Kidney epithelial cell (primary cell): ENCODE data around the gene ANTXRL. TPM values are rescaled to one million over a fixed set of nuclear protein-coding genes. Genes with fewer than 3 reads are reported as not detected.
"Not testable (repeated sequence)": the region's sequence is repeated elsewhere in the genome, so short reads cannot be mapped to it uniquely, and the experiment has no call there.

ENCODE experiments used
- DNase-seq: peaks from one replicate; pipeline ENCODE4 v3.0.0-alpha.2; 2010; ENCODE audit warnings: low read depth
- H3K27me3 ChIP-seq: 2 replicates; pipeline ENCODE4 v1.6.0; 2011; ENCODE audit warnings: low read length; ENCODE audit not compliant: control insufficient read depth, insufficient read depth
- H3K36me3 ChIP-seq: 2 replicates; pipeline ENCODE4 v1.5.1; 2011; ENCODE audit warnings: low read length; ENCODE audit not compliant: control insufficient read depth, insufficient read depth
- H3K4me3 ChIP-seq: 2 replicates; pipeline ENCODE4 v1.5.1; 2011; ENCODE audit warnings: low read depth, mild to moderate bottlenecking, control low read depth, low read length
- total RNA-seq: library from RNA; depleted of rRNA; stranded (reverse); fragments of >200 nt; gene quantifications from 2 replicates; pipeline ENCODE4 v1.2.3, GENCODE V29; 2015
- TF ChIP-seq, protein P1 (sequence below): IDR thresholded peaks from 2 replicates; pipeline ENCODE4 v1.5.1; 2011; ENCODE audit warnings: mild to moderate bottlenecking, moderate library complexity, low read length, control low read depth, inconsistent platforms; ENCODE audit not compliant: insufficient read depth, poor library complexity, severe bottlenecking

ANTXRL gene
- total RNA-seq, 1 donor from 2014 or later, result not detected

DNA sequence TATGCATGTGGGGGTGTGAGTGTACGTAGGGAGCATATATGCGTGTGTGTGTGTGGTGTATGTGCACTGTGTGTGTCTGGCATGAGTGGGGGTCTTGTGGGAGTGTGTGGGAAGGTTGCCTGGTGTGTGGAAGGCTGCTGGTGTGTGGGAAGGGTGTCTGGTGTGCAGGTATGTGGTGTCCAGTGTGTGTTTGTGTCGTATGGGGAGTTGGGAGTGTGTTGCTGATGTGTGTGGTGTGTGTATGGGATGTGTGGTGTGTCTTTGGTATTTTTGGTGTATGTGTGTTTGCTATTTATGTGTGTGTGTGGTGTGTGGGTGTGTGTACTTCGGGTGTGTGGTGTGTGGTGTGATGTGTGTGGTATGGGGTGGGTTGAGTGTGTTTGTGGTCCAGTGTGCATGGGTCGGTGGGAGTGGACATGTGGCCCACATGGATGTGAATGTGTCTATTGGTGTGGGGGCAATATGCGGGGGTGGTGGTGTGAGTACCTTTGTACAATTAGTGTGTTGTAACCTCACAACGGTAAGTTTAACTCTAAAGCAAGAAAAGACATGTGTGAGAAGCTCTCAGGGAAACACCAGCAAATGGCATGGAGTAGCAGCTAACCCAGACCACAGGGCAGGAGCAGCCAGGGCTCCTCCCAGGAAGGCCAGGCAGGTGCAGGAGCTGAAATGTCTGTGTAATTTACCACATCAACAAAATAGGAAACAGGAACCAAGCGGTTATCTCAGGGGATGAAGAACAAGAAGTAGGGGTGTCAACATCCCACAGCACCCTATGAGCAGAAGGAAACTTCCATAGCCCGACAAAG is 11.9 kb downstream of the ANTXRL start:
- H3K27me3 ChIP-seq, result peaks cover 3% of the 10 kb centered on the region
- no peak for DNase-seq
- no peaks in the 10 kb centered on the region for H3K36me3 ChIP-seq
- TF ChIP-seq, protein P1, sequence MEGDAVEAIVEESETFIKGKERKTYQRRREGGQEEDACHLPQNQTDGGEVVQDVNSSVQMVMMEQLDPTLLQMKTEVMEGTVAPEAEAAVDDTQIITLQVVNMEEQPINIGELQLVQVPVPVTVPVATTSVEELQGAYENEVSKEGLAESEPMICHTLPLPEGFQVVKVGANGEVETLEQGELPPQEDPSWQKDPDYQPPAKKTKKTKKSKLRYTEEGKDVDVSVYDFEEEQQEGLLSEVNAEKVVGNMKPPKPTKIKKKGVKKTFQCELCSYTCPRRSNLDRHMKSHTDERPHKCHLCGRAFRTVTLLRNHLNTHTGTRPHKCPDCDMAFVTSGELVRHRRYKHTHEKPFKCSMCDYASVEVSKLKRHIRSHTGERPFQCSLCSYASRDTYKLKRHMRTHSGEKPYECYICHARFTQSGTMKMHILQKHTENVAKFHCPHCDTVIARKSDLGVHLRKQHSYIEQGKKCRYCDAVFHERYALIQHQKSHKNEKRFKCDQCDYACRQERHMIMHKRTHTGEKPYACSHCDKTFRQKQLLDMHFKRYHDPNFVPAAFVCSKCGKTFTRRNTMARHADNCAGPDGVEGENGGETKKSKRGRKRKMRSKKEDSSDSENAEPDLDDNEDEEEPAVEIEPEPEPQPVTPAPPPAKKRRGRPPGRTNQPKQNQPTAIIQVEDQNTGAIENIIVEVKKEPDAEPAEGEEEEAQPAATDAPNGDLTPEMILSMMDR, result no peak
- H3K4me3 ChIP-seq, result no peak overlapping the region

DNA sequence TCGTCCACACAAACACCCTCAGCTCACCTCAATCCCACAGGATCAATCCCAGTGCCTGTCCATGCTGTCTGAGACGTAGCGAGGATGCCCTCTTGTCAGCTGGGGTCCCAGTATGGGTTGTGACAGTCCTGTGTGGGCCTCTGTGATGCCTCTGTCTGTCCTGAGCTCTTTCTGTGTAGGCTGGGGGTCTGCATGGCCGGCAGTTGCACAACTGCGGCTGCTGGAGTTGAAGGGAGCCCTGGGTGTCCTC is 12.4 kb downstream of the ANTXRL start:
- TF ChIP-seq, protein P1, result no peak
- DNase-seq, result no peak
- H3K4me3 ChIP-seq, result no peak overlapping the region
- H3K27me3 ChIP-seq, result peaks cover 3% of the 10 kb centered on the region
- H3K36me3 ChIP-seq, result no peaks in the 10 kb centered on the region

DNA sequence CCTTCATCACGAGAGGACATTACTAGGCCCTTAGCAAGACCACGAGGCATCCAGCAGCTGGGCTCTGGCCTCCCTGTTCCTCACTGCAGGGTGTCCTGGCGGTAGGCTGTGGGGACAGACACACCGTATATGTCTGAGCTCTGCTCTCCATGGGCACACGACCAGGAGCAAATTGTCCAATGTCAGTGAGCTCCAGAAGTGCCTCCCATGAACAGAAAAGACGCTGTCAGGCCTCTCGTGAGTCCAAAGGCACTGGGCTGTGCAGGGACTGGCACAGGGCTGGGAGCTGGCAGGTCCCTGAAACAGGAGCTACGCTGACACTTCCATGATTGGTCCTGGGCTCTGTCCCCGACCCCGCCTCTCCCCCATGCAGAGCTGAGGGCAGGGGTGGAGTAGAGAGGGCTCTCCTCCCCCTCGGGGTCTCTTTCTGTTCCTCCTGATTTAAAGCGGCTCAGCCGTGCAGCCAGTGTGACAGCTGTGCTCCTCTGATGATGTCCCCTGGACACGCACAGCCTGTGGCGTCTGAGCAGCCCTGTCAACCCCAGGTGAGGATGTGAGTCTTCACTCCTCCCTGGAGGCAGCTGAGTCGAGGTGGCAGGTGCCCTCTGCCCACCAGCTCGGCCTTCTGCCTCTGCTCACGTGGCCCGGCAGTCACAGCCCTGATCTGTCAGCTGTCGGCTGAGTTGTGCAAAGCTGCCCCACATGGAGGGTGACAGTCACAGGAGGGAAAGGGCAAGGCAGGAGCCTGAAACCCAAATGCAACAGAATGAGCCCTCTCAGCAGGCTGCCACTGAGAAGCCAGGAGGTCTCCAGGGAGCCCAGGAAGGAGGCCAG is 13.0 kb downstream of the ANTXRL start:
- Histone ChIP-seq H3K36me3 (no peaks in the 10 kb centered on the region), H3K4me3 (no peak overlapping the region), H3K27me3 (peaks cover 3% of the 10 kb centered on the region)
- TF ChIP-seq, protein P1, result no peak
- no peak for DNase-seq

DNA sequence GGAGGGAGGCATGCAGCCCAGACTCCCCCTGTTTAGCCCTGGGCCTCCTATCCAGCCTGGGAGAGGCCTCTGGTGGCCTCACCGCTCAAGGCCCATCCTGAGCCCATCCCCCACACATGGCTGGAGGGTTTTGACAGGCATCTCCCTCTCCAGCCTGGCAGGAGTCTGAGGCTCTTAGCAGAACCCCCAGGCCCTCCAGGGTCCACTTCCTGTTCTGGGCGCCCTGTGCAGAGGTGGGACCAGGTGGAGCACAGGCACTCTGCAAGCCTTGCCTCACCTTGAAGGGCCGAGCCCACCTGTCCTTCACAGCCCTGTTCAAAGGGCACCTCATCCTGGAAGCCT is 13.5 kb downstream of the ANTXRL start:
- DNase-seq, H3K4me3 ChIP-seq, H3K36me3 ChIP-seq: not testable (repeated sequence)

DNA sequence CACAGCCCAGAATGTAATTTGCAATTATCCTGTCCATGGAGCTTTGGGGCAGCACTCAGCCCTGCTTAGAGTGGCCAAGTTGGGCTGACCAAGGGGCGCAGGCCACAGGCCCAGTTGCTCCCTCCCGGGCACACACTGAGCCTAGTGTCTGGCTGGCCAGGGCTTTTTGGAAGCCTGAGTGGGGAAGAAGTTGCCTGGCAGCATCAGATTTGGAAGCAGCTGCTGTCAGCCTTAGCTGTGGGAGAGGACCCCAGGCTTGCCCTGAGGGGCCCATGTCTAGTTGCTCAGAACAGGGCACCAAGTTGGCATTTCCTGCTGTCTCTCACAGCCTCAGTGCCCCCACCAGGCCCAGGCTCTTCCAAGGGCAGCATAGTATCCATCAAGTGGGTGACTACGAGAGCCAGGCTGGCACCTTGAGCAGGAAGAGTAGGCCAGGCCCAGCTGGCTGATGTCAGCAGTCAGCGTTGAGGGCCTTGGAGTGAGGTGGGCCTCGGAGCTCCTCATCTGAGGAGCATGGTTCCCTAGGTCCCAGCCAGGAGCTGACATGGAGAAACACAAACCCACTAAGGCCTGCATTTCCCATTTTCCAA is 14.4 kb downstream of the ANTXRL start:
- TF ChIP-seq, protein P1, result no peak
- Histone ChIP-seq H3K36me3 (no peaks in the 10 kb centered on the region), H3K27me3 (peaks cover 3% of the 10 kb centered on the region), H3K4me3 (no peak overlapping the region)
- no peak for DNase-seq

More for the DNA sequence above, 13.5 kb downstream of the ANTXRL start:
- H3K27me3 ChIP-seq, result not testable (repeated sequence)

DNA sequence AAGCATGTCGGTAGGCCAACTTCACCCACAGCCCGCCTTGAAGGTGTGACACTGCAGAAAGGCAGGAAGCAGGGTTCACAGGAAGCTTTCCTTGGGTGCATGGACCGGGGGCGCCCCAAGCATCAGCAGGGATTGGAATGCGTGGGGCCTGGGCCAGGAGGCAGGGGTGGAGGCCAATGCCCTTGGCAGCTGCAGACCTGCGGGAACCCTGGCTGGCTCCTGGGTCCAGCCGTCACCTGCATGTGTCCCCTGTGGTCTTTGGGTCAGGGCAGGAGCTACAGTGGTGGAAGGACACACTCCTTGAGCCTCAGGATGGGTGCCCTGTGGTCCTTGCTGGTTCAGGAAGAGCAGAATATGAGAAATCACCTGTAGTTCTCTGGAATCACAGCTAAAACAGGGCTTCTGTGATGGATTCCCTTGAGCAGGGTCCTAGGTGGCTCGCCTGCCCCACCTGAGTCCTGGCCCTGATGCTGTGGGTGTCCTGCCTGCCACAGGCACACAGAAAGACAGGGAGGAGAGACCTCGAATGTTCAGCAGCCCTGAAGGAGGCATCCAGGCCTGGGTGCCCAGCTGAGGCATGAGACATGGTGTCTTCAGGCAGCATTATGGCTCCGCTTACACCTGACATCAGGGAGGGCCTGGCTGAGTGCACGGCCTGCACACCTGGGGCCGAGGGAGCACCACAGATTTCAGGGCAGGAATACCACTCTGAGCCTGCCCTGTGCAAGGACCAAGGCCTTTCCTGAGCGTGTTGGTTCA is 15.1 kb downstream of the ANTXRL start:
- peaks cover 3% of the 10 kb centered on the region for H3K27me3 ChIP-seq
- no peak for DNase-seq
- no peaks in the 10 kb centered on the region for H3K36me3 ChIP-seq
- H3K4me3 ChIP-seq, result no peak overlapping the region
- TF ChIP-seq, protein P1, result no peak

DNA sequence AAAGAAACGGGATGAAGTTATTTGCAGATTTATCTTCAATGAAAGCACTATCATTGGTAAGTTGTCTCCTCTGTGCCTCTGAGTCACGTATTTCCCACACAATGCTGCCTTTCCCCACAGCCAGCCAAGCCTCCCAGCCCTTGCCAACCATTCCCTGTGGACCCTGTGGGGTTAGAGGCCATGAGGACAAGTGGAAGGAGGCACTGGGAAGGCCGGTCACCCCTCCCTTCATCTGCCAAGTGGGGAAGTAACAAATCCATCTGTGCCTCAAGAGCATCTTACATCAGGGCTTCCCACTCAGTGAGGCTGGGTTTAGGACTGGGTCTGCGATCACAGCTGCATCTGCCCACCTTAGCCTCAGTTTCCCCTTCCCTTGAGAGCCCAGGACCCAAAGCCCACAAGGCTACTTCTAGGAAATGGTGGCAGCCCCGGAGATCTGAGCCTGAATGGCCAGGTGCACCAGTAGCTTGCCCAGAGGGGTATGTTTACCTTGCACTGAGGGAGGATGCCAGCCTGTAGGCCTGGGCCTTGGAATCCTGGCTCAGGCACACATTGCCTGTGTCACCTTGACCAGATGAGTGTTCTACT is 16.1 kb downstream of the ANTXRL start:
- DNase-seq, H3K36me3 ChIP-seq, H3K4me3 ChIP-seq, H3K27me3 ChIP-seq: not testable (repeated sequence)
